Liver (tissue), 9 donors: ENCODE measurements around the gene EIF3L. TPM values are rescaled to one million over a fixed set of nuclear protein-coding genes. Genes with fewer than 3 reads are reported as not detected.

Source experiments
- DNase-seq: peaks from one replicate; pipeline ENCODE4 v3.0.0-alpha.2; 2017; ENCODE audit warnings: low spot score
- H3K27ac ChIP-seq, 2 donors: one replicate each; pipeline ENCODE4 v1.7.0; 2013; ENCODE audit warnings: inconsistent platforms in 2 of 2, low read length in 2 of 2, control low read depth in 1 of 2, low read depth in 1 of 2, mild to moderate bottlenecking in 1 of 2
- H3K27me3 ChIP-seq, 4 donors: one replicate each; pipeline versions ENCODE4 v1.6.1 to v1.7.0; 2013; ENCODE audit warnings: low read length in 3 of 4, inconsistent platforms in 1 of 4, mild to moderate bottlenecking in 1 of 4, moderate library complexity in 1 of 4; ENCODE audit not compliant: control insufficient read depth in 4 of 4, insufficient read depth in 4 of 4
- H3K36me3 ChIP-seq, 4 donors: one replicate each; pipeline versions ENCODE4 v1.6.1 to v1.7.0; 2013; ENCODE audit warnings: low read length in 3 of 4, mild to moderate bottlenecking in 3 of 4, low read depth in 1 of 4, moderate library complexity in 1 of 4; ENCODE audit not compliant: control insufficient read depth in 4 of 4, insufficient read depth in 3 of 4
- H3K4me1 ChIP-seq, 4 donors: one replicate each; pipeline versions ENCODE4 v1.6.1 to v1.7.0; 2013; ENCODE audit warnings: low read length in 3 of 4, mild to moderate bottlenecking in 3 of 4, moderate library complexity in 1 of 4; ENCODE audit not compliant: control insufficient read depth in 4 of 4, insufficient read depth in 4 of 4
- H3K4me3 ChIP-seq, 3 donors: one replicate each; pipeline versions ENCODE4 v1.6.1 to v1.7.0; 2013; ENCODE audit warnings: low read length in 3 of 3, control low read depth in 1 of 3, low read depth in 1 of 3, mild to moderate bottlenecking in 1 of 3
- H3K9ac ChIP-seq, 2 donors: one replicate each; pipeline ENCODE4 v1.7.0; 2013; ENCODE audit warnings: low read length in 2 of 2, mild to moderate bottlenecking in 2 of 2, moderate library complexity in 2 of 2, control low read depth in 1 of 2, low read depth in 1 of 2
- H3K9me3 ChIP-seq, 4 donors: one replicate each; pipeline versions ENCODE4 v1.6.1 to v1.7.0; 2013; ENCODE audit warnings: low read length in 3 of 4; ENCODE audit not compliant: control insufficient read depth in 4 of 4
- GABPA ChIP-seq, 2 donors: IDR thresholded peaks in 1 of 2; conservative IDR thresholded peaks in 1 of 2; 2 replicates each; pipeline ENCODE4 v1.6.1; 2016; ENCODE audit warnings: antibody characterized with exemption in 2 of 2, mild to moderate bottlenecking in 1 of 2, moderate library complexity in 1 of 2
- HNF4A ChIP-seq, 2 donors: conservative IDR thresholded peaks; 2 replicates each; pipeline ENCODE4 v1.6.1; 2016; ENCODE audit warnings: antibody characterized with exemption in 2 of 2, mild to moderate bottlenecking in 2 of 2
- HNF4G ChIP-seq: IDR thresholded peaks from 2 replicates; pipeline ENCODE4 v1.6.1; 2016; ENCODE audit warnings: antibody characterized with exemption
- JUND ChIP-seq, 2 donors: IDR thresholded peaks; 2 replicates each; pipeline ENCODE4 v1.6.1; 2016; ENCODE audit warnings: antibody characterized with exemption in 2 of 2
- NR2F2 ChIP-seq: IDR thresholded peaks from 2 replicates; pipeline ENCODE4 v1.6.1; 2016; ENCODE audit warnings: antibody characterized with exemption
- RAD21 ChIP-seq, 2 donors: IDR thresholded peaks; 2 replicates each; pipeline ENCODE4 v1.6.1; 2016; ENCODE audit warnings: antibody characterized with exemption in 2 of 2, mild to moderate bottlenecking in 2 of 2
- RXRA ChIP-seq, 2 donors: IDR thresholded peaks; 2 replicates each; pipeline ENCODE4 v1.6.1; 2017 to 2018; ENCODE audit warnings: antibody characterized with exemption in 2 of 2, mild to moderate bottlenecking in 1 of 2
- YY1 ChIP-seq: IDR thresholded peaks from 2 replicates; pipeline ENCODE4 v1.6.1; 2016; ENCODE audit warnings: antibody characterized with exemption, mild to moderate bottlenecking
- WGBS: extraction: QIAGEN DNeasy Blood & Tissue Kit; methylation state at CpG from one replicate; pipeline ENCODE4 v1.1.7; 2013; 5-methylcytosine and 5-hydroxymethylcytosine counted together
- polyA plus RNA-seq, 2 donors: library from polyadenylated mRNA; stranded (reverse) in 1 of 2; unstranded in 1 of 2; fragments of 200-250 nt in 1 of 2; fragments of >200 nt in 1 of 2; fragmentation: Nextera tagmentation in 1 of 2; extraction: Ambion mirVana in 1 of 2; gene quantifications; one replicate each; pipeline versions ENCODE4 v1.2.1 to v1.2.3, GENCODE V29; 2013 to 2015
- total RNA-seq, 2 donors: library from RNA; depleted of rRNA; stranded (reverse); fragments of >200 nt; gene quantifications; one replicate each; pipeline ENCODE4 v1.2.3, GENCODE V29; 2014
- TF ChIP-seq, protein P1 (sequence below): IDR thresholded peaks from 2 replicates; pipeline ENCODE4 v1.6.1; 2016; ENCODE audit warnings: antibody characterized with exemption, mild to moderate bottlenecking
- TF ChIP-seq, protein P2 (sequence below): IDR thresholded peaks from 2 replicates; pipeline ENCODE4 v1.6.1; 2016; ENCODE audit warnings: antibody characterized with exemption
- TF ChIP-seq, protein P3 (sequence below): fragments of 150-350 bp; IDR thresholded peaks from 2 replicates; pipeline ENCODE4 v1.5.1; 2017; ENCODE audit warnings: improper control_type of control experiment, low read depth, low read length; ENCODE audit not compliant: missing input control
- TF ChIP-seq, protein P4 (sequence below): IDR thresholded peaks from 2 replicates; pipeline ENCODE4 v1.6.1; 2016; ENCODE audit warnings: antibody characterized with exemption
- donor health status: healthy.
- donor health status: healthy.
- donor health status: healthy.
- donor health status: healthy.
- donor health status: healthy.

EIF3L gene
- total and polyA plus RNA-seq, 4 donors = 103 to 217 (median 111) TPM

DNA sequence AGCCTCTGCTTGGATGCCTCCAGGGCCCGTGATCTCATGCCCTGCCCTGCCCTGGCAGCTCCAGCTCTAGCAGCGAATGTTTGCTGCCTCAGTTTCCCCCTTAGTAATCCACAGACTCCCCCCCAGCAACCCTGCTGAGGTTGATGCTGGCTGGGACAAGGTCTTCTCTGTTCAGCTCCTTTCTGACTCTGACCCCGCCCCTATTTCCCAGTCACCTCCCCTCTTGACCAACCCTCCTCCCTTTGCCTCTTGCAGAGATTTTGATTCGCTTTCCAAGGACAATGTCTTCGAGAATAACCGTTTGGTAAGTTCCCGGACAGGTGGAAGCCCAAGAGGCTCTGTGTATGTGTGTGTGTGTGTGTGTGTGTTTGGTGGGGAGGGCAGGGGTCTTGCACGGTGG, 62.5 kb downstream of the EIF3L start:
- Histone ChIP-seq H3K27me3 (no peaks in the 10 kb centered on the region), H3K9me3 (no peaks in the 10 kb centered on the region), H3K27ac (no peak overlapping the region), H3K9ac (no peak overlapping the region), H3K4me1 (peaks cover 0 to 11% (median 4%) of the 10 kb centered on the region in 4 donors), H3K36me3 (peaks cover 0 to 11% (median 4%) of the 10 kb centered on the region in 4 donors), H3K4me3 (no peak overlapping the region)
- no peak for DNase-seq
- 83% methylated on average over 8 of the region's 8 CpGs for WGBS
- no peak for TF ChIP-seq GABPA (IDR thresholded peaks at IDR 0.05 in 1 of 2, conservative IDR thresholded peaks at IDR 0.05 in 1 of 2)
- TF ChIP-seq, protein P1, sequence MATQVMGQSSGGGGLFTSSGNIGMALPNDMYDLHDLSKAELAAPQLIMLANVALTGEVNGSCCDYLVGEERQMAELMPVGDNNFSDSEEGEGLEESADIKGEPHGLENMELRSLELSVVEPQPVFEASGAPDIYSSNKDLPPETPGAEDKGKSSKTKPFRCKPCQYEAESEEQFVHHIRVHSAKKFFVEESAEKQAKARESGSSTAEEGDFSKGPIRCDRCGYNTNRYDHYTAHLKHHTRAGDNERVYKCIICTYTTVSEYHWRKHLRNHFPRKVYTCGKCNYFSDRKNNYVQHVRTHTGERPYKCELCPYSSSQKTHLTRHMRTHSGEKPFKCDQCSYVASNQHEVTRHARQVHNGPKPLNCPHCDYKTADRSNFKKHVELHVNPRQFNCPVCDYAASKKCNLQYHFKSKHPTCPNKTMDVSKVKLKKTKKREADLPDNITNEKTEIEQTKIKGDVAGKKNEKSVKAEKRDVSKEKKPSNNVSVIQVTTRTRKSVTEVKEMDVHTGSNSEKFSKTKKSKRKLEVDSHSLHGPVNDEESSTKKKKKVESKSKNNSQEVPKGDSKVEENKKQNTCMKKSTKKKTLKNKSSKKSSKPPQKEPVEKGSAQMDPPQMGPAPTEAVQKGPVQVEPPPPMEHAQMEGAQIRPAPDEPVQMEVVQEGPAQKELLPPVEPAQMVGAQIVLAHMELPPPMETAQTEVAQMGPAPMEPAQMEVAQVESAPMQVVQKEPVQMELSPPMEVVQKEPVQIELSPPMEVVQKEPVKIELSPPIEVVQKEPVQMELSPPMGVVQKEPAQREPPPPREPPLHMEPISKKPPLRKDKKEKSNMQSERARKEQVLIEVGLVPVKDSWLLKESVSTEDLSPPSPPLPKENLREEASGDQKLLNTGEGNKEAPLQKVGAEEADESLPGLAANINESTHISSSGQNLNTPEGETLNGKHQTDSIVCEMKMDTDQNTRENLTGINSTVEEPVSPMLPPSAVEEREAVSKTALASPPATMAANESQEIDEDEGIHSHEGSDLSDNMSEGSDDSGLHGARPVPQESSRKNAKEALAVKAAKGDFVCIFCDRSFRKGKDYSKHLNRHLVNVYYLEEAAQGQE = no peak
- TF ChIP-seq HNF4G = no peak
- no peak for TF ChIP-seq JUND (IDR thresholded peaks at IDR 0.05)
- no peak for TF ChIP-seq YY1
- no peak for TF ChIP-seq RXRA (IDR thresholded peaks at IDR 0.05)

DNA sequence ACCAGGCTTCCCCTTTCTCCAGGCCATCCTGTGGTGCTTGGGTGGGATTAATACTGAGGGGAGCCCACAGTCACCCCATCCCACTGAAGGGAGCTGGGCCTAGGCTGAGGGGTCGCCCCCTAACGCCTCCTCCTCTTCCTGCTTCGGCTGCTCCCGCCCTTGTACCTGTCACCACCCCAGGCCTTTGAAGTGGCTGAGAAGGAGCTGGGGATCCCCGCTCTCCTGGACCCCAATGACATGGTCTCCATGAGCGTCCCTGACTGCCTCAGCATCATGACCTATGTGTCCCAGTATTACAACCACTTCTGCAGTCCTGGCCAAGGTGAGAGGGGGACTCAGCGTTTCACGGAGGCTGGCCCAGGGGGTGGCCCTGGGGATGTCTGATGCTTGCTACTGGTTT, 63.0 kb downstream of the EIF3L start:
- WGBS = 94% methylated on average over 8 of the region's 8 CpGs
- H3K27me3 ChIP-seq = no peaks in the 10 kb centered on the region
- H3K9me3 ChIP-seq = no peaks in the 10 kb centered on the region
- no peak overlapping the region for H3K27ac ChIP-seq
- no peak overlapping the region for H3K9ac ChIP-seq
- peaks cover 0 to 6% (median under 1%) of the 10 kb centered on the region in 4 donors for H3K4me1 ChIP-seq
- no peak overlapping the region for H3K4me3 ChIP-seq
- no peak for DNase-seq
- peaks cover 0 to 12% (median 4%) of the 10 kb centered on the region in 4 donors for H3K36me3 ChIP-seq
- no peak for TF ChIP-seq GABPA (IDR thresholded peaks at IDR 0.05 in 1 of 2, conservative IDR thresholded peaks at IDR 0.05 in 1 of 2)
- TF ChIP-seq, protein P1 = no peak
- TF ChIP-seq, protein P2, sequence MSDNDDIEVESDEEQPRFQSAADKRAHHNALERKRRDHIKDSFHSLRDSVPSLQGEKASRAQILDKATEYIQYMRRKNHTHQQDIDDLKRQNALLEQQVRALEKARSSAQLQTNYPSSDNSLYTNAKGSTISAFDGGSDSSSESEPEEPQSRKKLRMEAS = no peak

DNA sequence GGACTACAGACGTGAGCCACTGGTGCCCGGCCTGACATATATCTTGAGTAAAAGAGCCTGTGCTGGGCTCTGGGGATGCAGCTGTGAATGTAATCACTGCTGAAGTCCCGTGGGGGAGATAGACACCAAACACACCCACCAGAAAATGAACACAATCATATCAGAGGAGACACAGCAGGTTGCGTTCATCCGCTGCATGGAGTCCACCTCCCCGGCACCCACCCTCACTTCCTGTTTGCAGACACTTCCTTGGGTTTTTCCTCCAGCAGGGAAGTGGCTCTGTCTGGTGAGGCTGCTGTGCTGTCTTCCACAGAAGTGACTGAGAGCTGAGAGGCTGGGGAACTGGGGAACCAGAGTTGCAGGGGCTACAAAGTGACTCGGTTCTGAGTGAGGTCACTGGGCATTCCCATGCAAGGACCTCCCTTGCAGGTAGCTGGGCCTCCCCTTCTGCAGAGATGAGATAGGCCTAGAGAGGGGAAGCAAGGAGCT, 64.1 kb downstream of the EIF3L start:
- no peak for DNase-seq
- H3K9me3 ChIP-seq = no peaks in the 10 kb centered on the region
- no peaks in the 10 kb centered on the region for H3K27me3 ChIP-seq
- H3K4me1 ChIP-seq = peaks cover 0 to 2% (median 0%) of the 10 kb centered on the region in 4 donors
- no peak overlapping the region for H3K4me3 ChIP-seq
- H3K36me3 ChIP-seq = peaks cover 2 to 18% (median 9%) of the 10 kb centered on the region in 4 donors
- no peak overlapping the region for H3K27ac ChIP-seq
- no peak for TF ChIP-seq HNF4A (conservative IDR thresholded peaks at IDR 0.05)
- TF ChIP-seq RAD21 (IDR thresholded peaks at IDR 0.05) = no peak
- TF ChIP-seq, protein P3, sequence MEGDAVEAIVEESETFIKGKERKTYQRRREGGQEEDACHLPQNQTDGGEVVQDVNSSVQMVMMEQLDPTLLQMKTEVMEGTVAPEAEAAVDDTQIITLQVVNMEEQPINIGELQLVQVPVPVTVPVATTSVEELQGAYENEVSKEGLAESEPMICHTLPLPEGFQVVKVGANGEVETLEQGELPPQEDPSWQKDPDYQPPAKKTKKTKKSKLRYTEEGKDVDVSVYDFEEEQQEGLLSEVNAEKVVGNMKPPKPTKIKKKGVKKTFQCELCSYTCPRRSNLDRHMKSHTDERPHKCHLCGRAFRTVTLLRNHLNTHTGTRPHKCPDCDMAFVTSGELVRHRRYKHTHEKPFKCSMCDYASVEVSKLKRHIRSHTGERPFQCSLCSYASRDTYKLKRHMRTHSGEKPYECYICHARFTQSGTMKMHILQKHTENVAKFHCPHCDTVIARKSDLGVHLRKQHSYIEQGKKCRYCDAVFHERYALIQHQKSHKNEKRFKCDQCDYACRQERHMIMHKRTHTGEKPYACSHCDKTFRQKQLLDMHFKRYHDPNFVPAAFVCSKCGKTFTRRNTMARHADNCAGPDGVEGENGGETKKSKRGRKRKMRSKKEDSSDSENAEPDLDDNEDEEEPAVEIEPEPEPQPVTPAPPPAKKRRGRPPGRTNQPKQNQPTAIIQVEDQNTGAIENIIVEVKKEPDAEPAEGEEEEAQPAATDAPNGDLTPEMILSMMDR = no peak
- TF ChIP-seq, protein P4, sequence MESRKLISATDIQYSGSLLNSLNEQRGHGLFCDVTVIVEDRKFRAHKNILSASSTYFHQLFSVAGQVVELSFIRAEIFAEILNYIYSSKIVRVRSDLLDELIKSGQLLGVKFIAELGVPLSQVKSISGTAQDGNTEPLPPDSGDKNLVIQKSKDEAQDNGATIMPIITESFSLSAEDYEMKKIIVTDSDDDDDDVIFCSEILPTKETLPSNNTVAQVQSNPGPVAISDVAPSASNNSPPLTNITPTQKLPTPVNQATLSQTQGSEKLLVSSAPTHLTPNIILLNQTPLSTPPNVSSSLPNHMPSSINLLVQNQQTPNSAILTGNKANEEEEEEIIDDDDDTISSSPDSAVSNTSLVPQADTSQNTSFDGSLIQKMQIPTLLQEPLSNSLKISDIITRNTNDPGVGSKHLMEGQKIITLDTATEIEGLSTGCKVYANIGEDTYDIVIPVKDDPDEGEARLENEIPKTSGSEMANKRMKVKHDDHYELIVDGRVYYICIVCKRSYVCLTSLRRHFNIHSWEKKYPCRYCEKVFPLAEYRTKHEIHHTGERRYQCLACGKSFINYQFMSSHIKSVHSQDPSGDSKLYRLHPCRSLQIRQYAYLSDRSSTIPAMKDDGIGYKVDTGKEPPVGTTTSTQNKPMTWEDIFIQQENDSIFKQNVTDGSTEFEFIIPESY = no peak
- TF ChIP-seq NR2F2 = no peak
- no peak overlapping the region for H3K9ac ChIP-seq
- WGBS = 78% methylated on average over 7 of the region's 7 CpGs
